Fibroblast of lung (primary cell): ENCODE measurements around the gene ALS2CL. TPM values are rescaled to one million over a fixed set of nuclear protein-coding genes. Genes with fewer than 3 reads are reported as not detected.

Source experiments
- DNase-seq, 2 donors: peaks; one replicate each; pipeline versions ENCODE4 v3.0.0 to v3.0.0-alpha.2; 2010; ENCODE audit warnings: low read depth in 2 of 2
- H2AFZ ChIP-seq: 2 replicates; pipeline ENCODE4 v1.5.1; 2012; ENCODE audit warnings: low read length, control low read depth, inconsistent platforms
- H3K27ac ChIP-seq: 2 replicates; pipeline ENCODE4 v1.5.1; 2011; ENCODE audit warnings: low read length, control low read depth; ENCODE audit not compliant: insufficient read depth
- H3K27me3 ChIP-seq: 2 replicates; pipeline ENCODE4 v1.5.1; 2011; ENCODE audit warnings: mild to moderate bottlenecking, low read length; ENCODE audit not compliant: control insufficient read depth, insufficient read depth
- H3K36me3 ChIP-seq: 2 replicates; pipeline ENCODE4 v1.5.1; 2011; ENCODE audit warnings: low read length; ENCODE audit not compliant: control insufficient read depth, insufficient read depth
- H3K4me1 ChIP-seq: 2 replicates; pipeline ENCODE4 v1.5.1; 2011; ENCODE audit warnings: low read length; ENCODE audit not compliant: control insufficient read depth, insufficient read depth; ENCODE audit errors: extremely low read depth
- H3K4me2 ChIP-seq: 2 replicates; pipeline ENCODE4 v1.5.1; 2011; ENCODE audit warnings: low read length, control low read depth; ENCODE audit not compliant: insufficient read depth; ENCODE audit errors: extremely low read depth
- H3K4me3 ChIP-seq, 4 experiments: fragments of 200-600 bp in 1 of 4; sonication (generic) in 1 of 4; replicated peaks in 1 of 4; 2 replicates each; pipeline ENCODE4 v1.5.1; 2011 to 2016; ENCODE audit warnings: low read length in 4 of 4, low read depth in 3 of 4, mild to moderate bottlenecking in 3 of 4, control low read depth in 2 of 4, inconsistent platforms in 1 of 4, mixed read lengths in 1 of 4; ENCODE audit not compliant: insufficient read depth in 1 of 4; ENCODE audit errors: control extremely low read depth in 1 of 4
- H3K79me2 ChIP-seq: 2 replicates; pipeline ENCODE4 v1.5.1; 2012; ENCODE audit warnings: mild to moderate bottlenecking, low read length, inconsistent platforms; ENCODE audit not compliant: control insufficient read depth, insufficient read depth
- H3K9ac ChIP-seq: 2 replicates; pipeline ENCODE4 v1.5.1; 2011; ENCODE audit warnings: mild to moderate bottlenecking, low read length, control low read depth; ENCODE audit not compliant: insufficient read depth
- H3K9me3 ChIP-seq: 2 replicates; pipeline ENCODE4 v1.5.1; 2012; ENCODE audit warnings: low read depth, low read length; ENCODE audit not compliant: control insufficient read depth, insufficient read depth
- H4K20me1 ChIP-seq: 2 replicates; pipeline ENCODE4 v1.5.1; 2011; ENCODE audit warnings: low read length; ENCODE audit not compliant: control insufficient read depth, insufficient read depth; ENCODE audit errors: extremely low read depth
- CTCF ChIP-seq, 2 donors: IDR thresholded peaks in 1 of 2; conservative IDR thresholded peaks in 1 of 2; 1 replicate in 1 of 2; 2 replicates in 1 of 2; pipeline ENCODE4 v1.5.1; 2011 to 2012; ENCODE audit warnings: low read length in 2 of 2, control low read depth in 1 of 2, inconsistent platforms in 1 of 2, low read depth in 1 of 2, mild to moderate bottlenecking in 1 of 2
- EZH2 ChIP-seq: IDR thresholded peaks from 2 replicates; pipeline ENCODE4 v1.5.1; 2012; ENCODE audit warnings: low read length, control low read depth, mild to moderate bottlenecking; ENCODE audit errors: missing control alignments
- polyA plus RNA-seq, 2 donors: library from polyadenylated mRNA; depleted of rRNA in 1 of 2; stranded (reverse) in 1 of 2; unstranded in 1 of 2; fragments of >200 nt; gene quantifications; 2 replicates each; pipeline ENCODE4 v1.2.1, GENCODE V29; 2011 to 2012; ENCODE audit warnings: missing spikeins in 1 of 2
- total RNA-seq: library from RNA; depleted of rRNA; stranded (reverse); fragments of >200 nt; gene quantifications from 2 replicates; pipeline ENCODE4 v1.2.1, GENCODE V29; 2014

ALS2CL gene
- total and polyA plus RNA-seq, 2 donors (not counting 1 experiment from before 2014, with no cell fraction given), result 4.4 to 19.7 TPM

- no peaks in the 10 kb centered on the region for H3K36me3 ChIP-seq
- no peak overlapping the region for H3K4me2 ChIP-seq
- H4K20me1 ChIP-seq, result peaks cover 1% of the 10 kb centered on the region
- H3K27ac ChIP-seq, result no peak overlapping the region
- no peaks in the 10 kb centered on the region for H3K4me1 ChIP-seq
- no peak for DNase-seq
- no peak overlapping the region for H2AFZ ChIP-seq
- TF ChIP-seq CTCF (conservative IDR thresholded peaks at IDR 0.05 in 1 of 2, IDR thresholded peaks at IDR 0.05 in 1 of 2; ENCODE audit: low read depth in 1 of 2, low read length in 2 of 2) (no peak), EZH2 (no peak)
- no peaks in the 10 kb centered on the region for H3K9me3 ChIP-seq
- no peak overlapping the region for H3K4me3 ChIP-seq
- H3K79me2 ChIP-seq, result no peaks in the 10 kb centered on the region
- no peak overlapping the region for H3K9ac ChIP-seq
- H3K27me3 ChIP-seq, result peaks cover 18% of the 10 kb centered on the region
Observed at GRCh38 chr3:46699676-46700523, 6.4 kb upstream of the ALS2CL start.

GRCh38 chr3:46695962-46696894, 2.7 kb upstream of the ALS2CL start:
- Histone ChIP-seq H3K4me2 (no peak overlapping the region), H3K27me3 (peaks cover 11% of the 10 kb centered on the region), H4K20me1 (peaks cover 1% of the 10 kb centered on the region), H2AFZ (no peak overlapping the region), H3K4me3 (no peak overlapping the region), H3K27ac (no peak overlapping the region), H3K9me3 (no peaks in the 10 kb centered on the region), H3K36me3 (no peaks in the 10 kb centered on the region), H3K79me2 (no peaks in the 10 kb centered on the region), H3K9ac (no peak overlapping the region), H3K4me1 (peaks cover 5% of the 10 kb centered on the region)
- peak; percentile 12 to 16 for DNase-seq
- no peak for TF ChIP-seq EZH2
- no peak for TF ChIP-seq CTCF (conservative IDR thresholded peaks at IDR 0.05 in 1 of 2, IDR thresholded peaks at IDR 0.05 in 1 of 2; ENCODE audit: low read depth in 1 of 2, low read length in 2 of 2)
